ENCODE results near the gene ANKRD33B. TPM values are rescaled to one million over a fixed set of nuclear protein-coding genes. Genes with fewer than 3 reads are reported as not detected.

The ANKRD33B gene
- total RNA-seq, 4 donors from 2014 or later = 16.7 to 27.0 (median 24.8) TPM

DNA sequence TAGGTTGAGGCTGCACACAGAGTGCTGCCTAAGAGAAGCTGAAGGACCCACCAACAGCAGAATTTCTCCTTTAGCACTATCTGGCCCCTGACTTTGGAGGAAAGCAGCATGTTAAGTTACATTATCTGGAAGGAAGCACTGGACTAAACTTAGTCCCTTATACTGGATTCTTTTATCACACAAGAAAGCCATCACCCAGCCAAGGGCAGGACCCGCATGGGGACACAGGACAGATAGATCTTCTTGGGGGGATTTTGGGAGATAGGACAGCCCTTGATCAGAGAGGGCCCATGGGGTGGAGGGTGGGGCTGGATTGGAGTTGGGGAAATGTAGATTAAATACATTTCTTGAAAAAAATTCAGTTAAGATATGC, 14.4 kb downstream of the ANKRD33B start:
- 100% methylated on average over 1 of the region's 1 CpG for WGBS
- H3K27ac ChIP-seq = no peak overlapping the region
- no peak for DNase-seq (ENCODE audit: low spot score in 2 of 2)

DNA sequence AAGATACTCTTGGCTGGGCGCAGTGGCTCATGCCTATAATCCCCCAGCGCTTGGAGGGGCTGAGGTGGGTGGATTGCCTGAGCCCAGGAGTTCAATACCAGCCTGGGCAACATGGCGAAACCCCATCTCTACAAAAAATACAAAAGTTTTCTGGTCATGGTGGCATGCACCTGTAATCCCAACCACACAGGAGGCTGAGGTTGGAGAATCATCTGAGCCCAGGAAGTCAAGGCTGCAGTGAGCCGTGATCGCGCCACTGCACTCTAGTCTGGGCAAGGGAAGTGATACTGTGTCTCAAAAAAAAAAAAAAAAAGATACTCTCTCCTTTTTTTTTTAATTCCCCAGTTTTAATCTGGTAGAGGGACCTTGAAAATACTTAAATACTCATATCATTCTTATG, 15.0 kb downstream of the ANKRD33B start:
- Histone ChIP-seq H3K4me3 (no peak overlapping the region), H3K27me3 (no peaks in the 10 kb centered on the region), H3K36me3 (no peaks in the 10 kb centered on the region), H3K4me1 (peaks cover 30% of the 10 kb centered on the region), H3K9me3 (no peaks in the 10 kb centered on the region), H3K27ac (no peak overlapping the region)
- no peak for DNase-seq (ENCODE audit: low spot score in 2 of 2)
- WGBS = 85% methylated on average over 6 of the region's 6 CpGs
- TF ChIP-seq POLR2A (IDR thresholded peaks at IDR 0.05) = no peak
- TF ChIP-seq, protein P1, sequence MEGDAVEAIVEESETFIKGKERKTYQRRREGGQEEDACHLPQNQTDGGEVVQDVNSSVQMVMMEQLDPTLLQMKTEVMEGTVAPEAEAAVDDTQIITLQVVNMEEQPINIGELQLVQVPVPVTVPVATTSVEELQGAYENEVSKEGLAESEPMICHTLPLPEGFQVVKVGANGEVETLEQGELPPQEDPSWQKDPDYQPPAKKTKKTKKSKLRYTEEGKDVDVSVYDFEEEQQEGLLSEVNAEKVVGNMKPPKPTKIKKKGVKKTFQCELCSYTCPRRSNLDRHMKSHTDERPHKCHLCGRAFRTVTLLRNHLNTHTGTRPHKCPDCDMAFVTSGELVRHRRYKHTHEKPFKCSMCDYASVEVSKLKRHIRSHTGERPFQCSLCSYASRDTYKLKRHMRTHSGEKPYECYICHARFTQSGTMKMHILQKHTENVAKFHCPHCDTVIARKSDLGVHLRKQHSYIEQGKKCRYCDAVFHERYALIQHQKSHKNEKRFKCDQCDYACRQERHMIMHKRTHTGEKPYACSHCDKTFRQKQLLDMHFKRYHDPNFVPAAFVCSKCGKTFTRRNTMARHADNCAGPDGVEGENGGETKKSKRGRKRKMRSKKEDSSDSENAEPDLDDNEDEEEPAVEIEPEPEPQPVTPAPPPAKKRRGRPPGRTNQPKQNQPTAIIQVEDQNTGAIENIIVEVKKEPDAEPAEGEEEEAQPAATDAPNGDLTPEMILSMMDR (IDR thresholded peaks at IDR 0.05) = no peak
- TF ChIP-seq EP300 (IDR thresholded peaks at IDR 0.05) = no peak
- TF ChIP-seq POLR2AphosphoS5 (IDR thresholded peaks at IDR 0.05) = no peak

More for the DNA sequence above, 14.4 kb downstream of the ANKRD33B start:
- no peaks in the 10 kb centered on the region for H3K9me3 ChIP-seq
- TF ChIP-seq EP300 (IDR thresholded peaks at IDR 0.05) = no peak
- no peak for TF ChIP-seq POLR2AphosphoS5 (IDR thresholded peaks at IDR 0.05)
- TF ChIP-seq POLR2A (IDR thresholded peaks at IDR 0.05) = no peak
- TF ChIP-seq, protein P1 (IDR thresholded peaks at IDR 0.05) = no peak
- no peaks in the 10 kb centered on the region for H3K27me3 ChIP-seq
- no peak overlapping the region for H3K4me3 ChIP-seq
- H3K36me3 ChIP-seq = no peaks in the 10 kb centered on the region
- H3K4me1 ChIP-seq = peaks cover 30% of the 10 kb centered on the region

DNA sequence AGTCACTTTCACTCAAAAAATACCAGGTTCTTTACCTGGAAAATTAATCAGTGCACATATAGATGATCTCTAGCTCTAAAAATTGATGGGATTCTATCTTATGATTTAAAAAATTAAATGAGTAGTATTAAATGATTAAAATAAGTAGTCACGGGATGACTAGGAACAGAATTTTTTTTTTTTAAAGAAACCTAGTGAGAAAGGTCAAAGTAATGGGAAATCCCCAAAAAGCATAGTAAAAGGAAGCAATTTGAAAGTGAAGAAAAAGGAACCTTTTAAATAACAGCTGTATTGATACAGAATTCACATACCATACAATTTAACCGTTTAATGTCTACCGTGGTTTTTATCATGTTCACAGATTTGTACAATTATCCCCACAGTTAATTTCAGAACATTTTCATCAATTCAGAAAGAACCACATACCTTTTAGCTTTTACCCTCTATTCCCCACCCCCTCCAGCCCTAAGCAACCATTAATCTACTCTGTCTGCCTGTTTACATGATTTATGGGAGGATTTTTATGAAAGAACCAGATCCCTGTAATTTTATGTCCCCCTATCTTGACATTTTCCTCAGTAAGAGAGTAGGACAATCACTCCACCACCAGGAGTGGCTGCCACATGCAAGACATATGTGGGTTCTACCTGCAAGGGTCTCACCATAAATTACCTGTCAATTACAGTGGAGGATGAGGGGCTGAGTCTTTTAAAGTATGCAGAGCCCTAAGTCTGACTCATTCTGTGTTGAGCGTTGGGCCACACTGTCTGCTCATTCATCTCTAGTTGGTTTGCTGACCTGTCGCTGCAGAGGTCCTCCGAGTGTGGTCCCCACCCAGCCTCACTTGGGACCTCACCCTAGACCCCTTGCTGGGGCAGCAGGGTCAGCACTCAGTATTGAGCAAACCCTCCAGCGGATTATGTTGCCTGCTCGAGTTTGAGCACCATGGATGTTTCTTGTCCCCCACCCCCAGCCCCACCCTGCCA, 16.0 kb downstream of the ANKRD33B start:
- Histone ChIP-seq H3K4me3 (no peak overlapping the region), H3K27me3 (peaks cover 4% of the 10 kb centered on the region), H3K27ac (no peak overlapping the region), H3K36me3 (no peaks in the 10 kb centered on the region), H3K9me3 (no peaks in the 10 kb centered on the region), H3K4me1 (peaks cover 30% of the 10 kb centered on the region)
- WGBS = 92% methylated on average over 8 of the region's 8 CpGs
- TF ChIP-seq POLR2AphosphoS5 (IDR thresholded peaks at IDR 0.05) = no peak
- no peak for TF ChIP-seq EP300 (IDR thresholded peaks at IDR 0.05)
- TF ChIP-seq, protein P1 (IDR thresholded peaks at IDR 0.05) = no peak
- DNase-seq (ENCODE audit: low spot score in 2 of 2) = no peak

DNA sequence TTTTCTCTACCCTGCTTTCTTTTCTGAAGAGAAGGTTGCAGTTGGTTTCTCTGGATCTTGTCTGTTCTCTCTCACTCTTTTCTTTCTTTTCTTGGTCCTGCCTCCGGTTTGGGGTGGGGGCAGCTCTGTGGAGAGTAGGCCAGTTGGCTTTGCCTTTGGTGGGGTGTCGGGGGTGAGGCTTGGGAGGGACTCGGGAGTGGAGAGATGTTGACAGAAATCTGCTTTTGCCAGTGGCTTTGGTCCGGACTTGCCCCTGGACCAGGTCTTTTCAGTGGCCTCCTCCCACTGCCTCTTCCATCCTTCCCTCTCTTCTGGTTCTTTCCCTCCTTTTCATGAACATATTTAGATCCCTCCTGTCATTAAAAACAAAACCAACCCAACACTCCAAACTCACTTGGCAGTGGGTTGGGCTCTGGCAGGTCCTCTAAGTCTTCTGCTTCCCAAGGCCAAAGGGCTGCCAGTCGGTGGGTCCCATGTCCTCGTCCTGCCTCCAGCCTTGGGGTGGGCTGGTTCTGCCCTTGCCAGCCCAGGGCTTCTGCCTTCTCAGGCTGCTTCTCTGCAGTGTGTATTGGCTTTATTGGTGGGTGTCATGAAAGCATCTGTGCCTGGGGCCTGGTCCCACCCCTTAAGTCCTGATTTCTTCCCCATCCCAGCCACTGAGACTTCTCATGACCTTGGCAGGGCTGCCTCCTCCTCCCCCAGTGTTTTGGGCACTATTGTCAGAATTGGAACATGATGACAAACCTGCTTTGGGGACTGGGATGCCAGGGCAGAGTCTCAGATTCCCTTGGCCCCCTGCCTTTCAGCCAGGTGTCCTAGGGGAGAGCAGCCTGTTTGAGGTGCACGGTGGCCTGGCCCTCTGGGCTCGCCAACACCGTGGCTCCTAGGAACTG, 16.9 kb downstream of the ANKRD33B start:
- Histone ChIP-seq H3K4me1 (peaks cover 30% of the 10 kb centered on the region), H3K9me3 (no peaks in the 10 kb centered on the region), H3K27ac (no peak overlapping the region), H3K36me3 (no peaks in the 10 kb centered on the region), H3K4me3 (no peak overlapping the region), H3K27me3 (peaks cover 4% of the 10 kb centered on the region)
- no peak for DNase-seq (ENCODE audit: low spot score in 2 of 2)
- 86% methylated on average over 9 of the region's 9 CpGs for WGBS
- TF ChIP-seq, protein P1 (IDR thresholded peaks at IDR 0.05) = no peak

DNA sequence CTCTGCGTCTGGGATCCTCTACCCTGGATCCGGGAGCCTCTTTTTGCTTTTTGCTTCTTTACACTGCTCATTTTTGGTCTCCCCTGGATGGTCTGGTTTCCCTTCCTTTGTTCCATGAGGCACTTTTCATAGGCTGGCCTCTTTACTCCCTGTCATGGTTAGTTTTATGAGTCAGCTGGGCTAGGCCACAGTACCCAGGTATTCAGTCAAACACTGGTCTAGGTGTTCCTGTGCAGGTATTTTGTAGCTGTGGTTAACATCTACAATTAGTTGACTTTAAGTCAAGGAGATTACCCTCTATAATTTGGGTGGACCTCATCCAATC, 17.5 kb downstream of the ANKRD33B start:
- peaks cover 30% of the 10 kb centered on the region for H3K4me1 ChIP-seq
- TF ChIP-seq, protein P1 (IDR thresholded peaks at IDR 0.05) = no peak
- TF ChIP-seq EP300 (IDR thresholded peaks at IDR 0.05) (no peak), POLR2A (IDR thresholded peaks at IDR 0.05) (no peak), POLR2AphosphoS5 (IDR thresholded peaks at IDR 0.05) (no peak)
- WGBS = 94% methylated on average over 2 of the region's 2 CpGs
- no peak overlapping the region for H3K4me3 ChIP-seq
- DNase-seq (ENCODE audit: low spot score in 2 of 2) = no peak
- H3K36me3 ChIP-seq = no peaks in the 10 kb centered on the region
- no peaks in the 10 kb centered on the region for H3K9me3 ChIP-seq
- H3K27ac ChIP-seq = no peak overlapping the region
- peaks cover 4% of the 10 kb centered on the region for H3K27me3 ChIP-seq

Measured in suprapubic skin (tissue), 4 donors.